Measurements from ENCODE around the gene TSPEAR. TPM values are rescaled to one million over a fixed set of nuclear protein-coding genes. Genes with fewer than 3 reads are reported as not detected.

The TSPEAR gene
- total and polyA plus RNA-seq, 10 donors = 0.02 to 0.22 (median 0.03) TPM; not detected in 7

DNA sequence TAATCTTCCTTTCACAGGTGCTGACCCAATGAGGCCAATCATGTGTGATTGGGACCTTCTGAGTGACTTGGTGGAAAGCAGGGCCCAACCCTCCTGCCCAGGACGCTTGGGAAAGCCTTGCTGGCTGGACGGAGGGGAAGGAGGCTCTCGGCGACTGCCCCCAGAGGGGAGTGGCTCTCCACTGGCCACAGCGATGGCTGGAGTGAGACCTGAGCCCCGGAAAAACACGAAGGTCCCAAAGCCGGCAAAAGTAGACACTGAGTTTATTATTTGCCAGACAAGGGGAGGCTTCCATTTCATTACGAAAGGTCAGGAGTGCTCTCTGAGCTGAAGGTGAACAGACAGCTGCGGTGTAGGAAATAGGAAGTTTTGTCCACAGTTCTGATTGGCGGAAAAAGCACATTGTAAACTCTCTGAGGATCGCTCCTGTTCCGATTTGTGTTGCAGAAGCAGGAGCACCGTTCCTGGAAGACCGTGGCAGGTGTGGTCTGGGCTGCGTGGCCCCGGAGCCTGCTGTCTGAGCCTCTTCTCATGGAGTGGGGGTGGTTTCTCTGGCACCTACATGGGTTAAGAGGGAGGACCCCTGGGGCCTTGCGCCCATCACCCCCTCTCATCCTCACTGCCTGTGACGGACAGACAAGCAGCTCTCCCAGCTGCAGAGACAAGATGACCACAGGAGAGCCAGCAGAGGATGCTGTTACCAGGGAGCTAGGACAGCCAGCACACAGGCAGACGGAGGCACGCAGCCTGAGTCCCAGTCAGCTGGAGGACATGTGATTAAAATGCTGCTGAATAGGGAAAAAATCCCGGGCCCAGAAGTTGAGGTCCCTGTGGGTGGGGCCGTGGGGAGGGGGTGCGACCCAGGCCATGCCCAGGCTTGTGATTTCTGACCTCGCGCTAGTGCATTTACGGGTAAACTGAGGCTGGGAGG, 212.8 kb downstream of the TSPEAR start:
- Histone ChIP-seq H3K27ac (no peak overlapping the region), H3K27me3 (replicated peaks in 1 of 7) (peaks cover 0 to 47% (median 0%) of the 10 kb centered on the region in 7 donors), H3K36me3 (no peaks in the 10 kb centered on the region), H3K9me3 (peaks cover 0 to 5% (median 4%) of the 10 kb centered on the region in 8 donors), H3K4me1 (peaks cover 0 to 18% (median 2%) of the 10 kb centered on the region in 6 donors), H3K4me3 (no peak overlapping the region)
- WGBS, 5 donors = 76 to 82% (median 80%) methylated on average over 27 of the region's 27 CpGs
- no peak for DNase-seq
- TF ChIP-seq POLR2A (IDR thresholded peaks at IDR 0.05) (no peak), CTCF (IDR thresholded peaks at IDR 0.05 in 8 of 11, conservative IDR thresholded peaks at IDR 0.05 in 3 of 11) (no peak), POLR2AphosphoS5 (IDR thresholded peaks at IDR 0.05) (no peak)
- intact Hi-C loops (cut with DNase I; ENCODE audit: low total_unique reads) = no loop called here

GRCh38 chr21:44497703-44498126, 213.7 kb downstream of the TSPEAR start:
- intact Hi-C loops (cut with DNase I; ENCODE audit: low total_unique reads) = no loop called here
- no peak for DNase-seq
- Histone ChIP-seq H3K36me3 (no peaks in the 10 kb centered on the region), H3K27ac (peak overlapping the region in 1 of 8 donors; percentile 11), H3K27me3 (replicated peaks in 1 of 7) (peaks cover 0 to 47% (median 0%) of the 10 kb centered on the region in 7 donors), H3K4me3 (no peak overlapping the region), H3K9me3 (peaks cover 0 to 14% (median 12%) of the 10 kb centered on the region in 8 donors), H3K4me1 (peaks cover 0 to 17% (median 2%) of the 10 kb centered on the region in 6 donors)
- TF ChIP-seq CTCF (IDR thresholded peaks at IDR 0.05 in 8 of 11, conservative IDR thresholded peaks at IDR 0.05 in 3 of 11) (no peak), POLR2A (IDR thresholded peaks at IDR 0.05) (no peak), POLR2AphosphoS5 (IDR thresholded peaks at IDR 0.05) (no peak)
- 56 to 70% (median 66%) methylated on average over 6 of the region's 6 CpGs for WGBS, 5 donors

DNA sequence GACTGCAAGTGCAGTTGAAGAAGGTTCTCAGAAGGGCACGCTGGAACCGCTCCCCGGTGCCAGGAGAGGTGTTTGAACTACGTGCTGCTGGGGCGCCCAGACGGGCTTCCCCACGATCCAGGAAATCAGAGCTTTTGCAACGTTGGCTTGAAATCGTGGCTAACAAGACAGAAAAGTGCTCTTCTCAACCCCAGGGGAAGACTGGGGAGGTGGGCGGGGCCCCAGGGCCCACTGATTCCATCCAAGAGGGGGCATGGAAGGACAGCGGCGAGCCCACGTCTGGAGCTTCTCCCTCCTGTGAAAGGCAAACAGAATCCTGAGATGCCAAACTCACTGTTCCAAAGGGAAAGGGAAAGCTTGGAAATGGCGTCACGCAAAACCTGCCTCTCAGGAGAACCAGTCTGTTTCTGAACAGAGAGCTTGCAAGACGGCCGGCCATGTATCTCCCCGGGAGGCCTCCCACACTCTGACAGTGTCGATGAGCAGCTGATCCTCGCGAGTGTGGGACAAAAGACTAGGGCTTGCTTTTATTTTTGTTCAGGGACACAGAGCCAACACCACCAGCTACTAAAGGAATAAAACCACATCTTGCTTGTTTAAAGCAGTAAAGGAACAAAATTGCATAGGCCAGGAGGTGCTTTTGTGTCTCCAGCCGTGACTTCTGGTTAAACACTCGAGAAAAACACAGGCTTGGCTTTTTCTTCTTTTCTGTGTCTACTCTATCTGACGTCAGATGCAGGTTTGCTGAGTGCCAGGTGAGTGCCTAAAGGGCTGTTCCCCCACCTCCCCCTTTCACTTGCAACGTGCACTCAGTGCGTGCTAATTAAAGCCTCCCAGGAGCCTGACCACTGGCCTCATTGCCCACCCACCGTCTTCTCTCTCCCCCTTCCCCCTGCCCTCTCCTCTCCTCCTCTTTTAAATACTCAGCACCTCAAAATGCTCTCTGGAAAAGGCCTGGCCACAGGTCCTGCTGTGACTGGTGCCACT, 214.5 kb downstream of the TSPEAR start:
- Histone ChIP-seq H3K9me3 (peaks cover 0 to 22% (median 20%) of the 10 kb centered on the region in 8 donors), H3K4me3 (no peak overlapping the region), H3K27me3 (replicated peaks in 1 of 7) (peaks cover 0 to 47% (median 0%) of the 10 kb centered on the region in 7 donors), H3K4me1 (peaks cover 0 to 17% (median 2%) of the 10 kb centered on the region in 6 donors), H3K27ac (peak overlapping the region in 1 of 8 donors; percentile 11), H3K36me3 (no peaks in the 10 kb centered on the region)
- no peak for DNase-seq
- WGBS, 5 donors = 62 to 67% (median 64%) methylated on average over 27 of the region's 27 CpGs
- TF ChIP-seq POLR2AphosphoS5 (IDR thresholded peaks at IDR 0.05) = no peak
- no peak for TF ChIP-seq CTCF (IDR thresholded peaks at IDR 0.05 in 8 of 11, conservative IDR thresholded peaks at IDR 0.05 in 3 of 11)
- no peak for TF ChIP-seq POLR2A (IDR thresholded peaks at IDR 0.05)
- intact Hi-C loops (cut with DNase I; ENCODE audit: low total_unique reads) = no loop called here

Measured in spleen (tissue), 11 donors.